ENCODE measurements around the gene ARID5B.

The ARID5B gene

GRCh38 chr10:62109587-62110293, 208.2 kb downstream of the ARID5B start:
- DNase-seq: no peak

GRCh38 chr10:62112300-62112699, 210.8 kb downstream of the ARID5B start:
- DNase-seq: no peak

GRCh38 chr10:62112963-62113362, 211.5 kb downstream of the ARID5B start:
- no peak for DNase-seq

GRCh38 chr10:62113680-62114079, 212.2 kb downstream of the ARID5B start:
- DNase-seq: no peak

- DNase-seq: no peak
These were observed 213.8 kb downstream of the ARID5B start for GRCh38 chr10:62115321-62115720.

GRCh38 chr10:62115842-62116241, 214.3 kb downstream of the ARID5B start:
- DNase-seq: no peak

GRCh38 chr10:62116896-62117295, 215.4 kb downstream of the ARID5B start:
- no peak for DNase-seq

GRCh38 chr10:62121187-62121530, 219.7 kb downstream of the ARID5B start:
- no peak for DNase-seq

GRCh38 chr10:62127975-62128374, 226.5 kb downstream of the ARID5B start:
- no peak for DNase-seq

GRCh38 chr10:62130948-62131347, 229.4 kb downstream of the ARID5B start:
- no peak for DNase-seq

- DNase-seq: no peak
These were observed 230.2 kb downstream of the ARID5B start for GRCh38 chr10:62131724-62132123.

GRCh38 chr10:62133618-62134017, 232.1 kb downstream of the ARID5B start:
- DNase-seq: no peak

GRCh38 chr10:62136931-62137330, 235.4 kb downstream of the ARID5B start:
- no peak for DNase-seq
